ENCODE data around the gene SUMO3.

Gene SUMO3

GRCh38 chr21:44801468-44802395, 16.1 kb downstream of the SUMO3 start, which contains the start of gene UBE2G2:
TSS of gene UBE2G2 (minus strand) at chr21:44801820. CDS start at chr21:44801748, 72 bp downstream.
- DNase-seq (ENCODE audit: low read depth): peak; percentile 80

GRCh38 chr21:44800971-44801467, 16.8 kb downstream of the SUMO3 start:
- DNase-seq (ENCODE audit: low read depth): no peak

GRCh38 chr21:44800103-44800502, 17.8 kb downstream of the SUMO3 start:
- DNase-seq (ENCODE audit: low read depth): no peak

GRCh38 chr21:44799646-44800045, 18.2 kb downstream of the SUMO3 start:
- DNase-seq (ENCODE audit: low read depth): no peak

- no peak for DNase-seq (ENCODE audit: low read depth)
Observed at GRCh38 chr21:44797775-44798174, 20.1 kb downstream of the SUMO3 start.

- DNase-seq (ENCODE audit: low read depth): no peak
Observed at GRCh38 chr21:44795342-44795741, 22.5 kb downstream of the SUMO3 start.

GRCh38 chr21:44793592-44794374, 24.1 kb downstream of the SUMO3 start:
- no peak for DNase-seq (ENCODE audit: low read depth)

GRCh38 chr21:44792702-44793591, 24.9 kb downstream of the SUMO3 start:
- no peak for DNase-seq (ENCODE audit: low read depth)

GRCh38 chr21:44791993-44792392, 25.9 kb downstream of the SUMO3 start:
- no peak for DNase-seq (ENCODE audit: low read depth)

- no peak for DNase-seq (ENCODE audit: low read depth)
Observed at GRCh38 chr21:44791246-44791645, 26.6 kb downstream of the SUMO3 start.

GRCh38 chr21:44790368-44790767, 27.5 kb downstream of the SUMO3 start:
- no peak for DNase-seq (ENCODE audit: low read depth)

GRCh38 chr21:44789880-44790279, 28.0 kb downstream of the SUMO3 start:
- no peak for DNase-seq (ENCODE audit: low read depth)

GRCh38 chr21:44785620-44786335, 32.1 kb downstream of the SUMO3 start:
- no peak for DNase-seq (ENCODE audit: low read depth)

- no peak for DNase-seq (ENCODE audit: low read depth)
Observed at GRCh38 chr21:44784810-44785209, 33.1 kb downstream of the SUMO3 start.

GRCh38 chr21:44783020-44783696, 34.7 kb downstream of the SUMO3 start:
- no peak for DNase-seq (ENCODE audit: low read depth)

- DNase-seq (ENCODE audit: low read depth): no peak
Observed at GRCh38 chr21:44780767-44781459, 36.9 kb downstream of the SUMO3 start.

GRCh38 chr21:44780137-44780502, 37.7 kb downstream of the SUMO3 start:
- no peak for DNase-seq (ENCODE audit: low read depth)

- DNase-seq (ENCODE audit: low read depth): no peak
Observed at GRCh38 chr21:44779417-44780136, 38.3 kb downstream of the SUMO3 start.

GRCh38 chr21:44778983-44779382, 38.9 kb downstream of the SUMO3 start:
- no peak for DNase-seq (ENCODE audit: low read depth)
